ENCODE measurements around the gene ADAM12. TPM values are rescaled to one million over a fixed set of nuclear protein-coding genes. Genes with fewer than 3 reads are reported as not detected.

ADAM12 gene
- total RNA-seq, 2 donors from 2014 or later, result 0.27 to 2.2 TPM

GRCh38 chr10:126191192-126191591 lies 197.1 kb downstream of the ADAM12 start:
- Histone ChIP-seq H3K9me3 (no peaks in the 10 kb centered on the region), H3K4me3 (no peak overlapping the region), H3K27ac (no peak overlapping the region), H3K36me3 (no peaks in the 10 kb centered on the region), H3K27me3 (replicated peaks; ENCODE audit: insufficient read depth) (no peaks in the 10 kb centered on the region), H3K4me1 (ENCODE audit: control insufficient read depth in 1 of 2, low read depth in 2 of 2) (no peaks in the 10 kb centered on the region)
- no peak for TF ChIP-seq CTCF (IDR thresholded peaks at IDR 0.05)
- ATAC-seq (ENCODE audit: insufficient number of reproducible peaks, low FRiP score, low read depth), result no peak
- DNase-seq (ENCODE audit: low spot score), result no peak

DNA sequence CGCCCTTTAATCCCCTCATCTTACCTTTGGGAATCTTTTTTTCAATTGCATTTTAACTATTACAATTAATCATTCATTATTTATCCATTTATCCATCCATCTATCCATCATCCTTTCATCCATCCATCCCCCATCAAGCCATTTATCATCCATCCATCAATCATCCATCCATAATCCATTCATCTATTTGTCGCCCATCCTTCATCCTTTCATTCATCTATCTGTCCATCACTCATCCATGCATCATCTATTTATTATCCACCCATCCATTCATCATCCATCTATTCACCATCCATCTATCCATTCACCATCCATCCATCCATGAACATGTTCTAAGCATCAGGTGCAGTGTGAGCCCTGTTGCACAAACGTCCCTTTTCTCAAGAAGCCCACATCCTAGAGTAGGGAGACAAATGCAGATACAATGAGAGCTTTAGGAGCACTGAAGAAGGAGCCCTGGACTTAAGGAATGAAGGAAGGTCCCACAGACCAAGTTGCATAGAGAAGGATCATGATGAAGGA lies 199.5 kb downstream of the ADAM12 start:
- ATAC-seq (ENCODE audit: insufficient number of reproducible peaks, low FRiP score, low read depth), result no peak
- TF ChIP-seq CTCF (IDR thresholded peaks at IDR 0.05), result no peak
- no peak for DNase-seq (ENCODE audit: low spot score)
- Histone ChIP-seq H3K27ac (no peak overlapping the region), H3K27me3 (replicated peaks; ENCODE audit: insufficient read depth) (no peaks in the 10 kb centered on the region), H3K36me3 (no peaks in the 10 kb centered on the region), H3K9me3 (no peaks in the 10 kb centered on the region), H3K4me1 (ENCODE audit: control insufficient read depth in 1 of 2, low read depth in 2 of 2) (no peaks in the 10 kb centered on the region), H3K4me3 (no peak overlapping the region)

DNA sequence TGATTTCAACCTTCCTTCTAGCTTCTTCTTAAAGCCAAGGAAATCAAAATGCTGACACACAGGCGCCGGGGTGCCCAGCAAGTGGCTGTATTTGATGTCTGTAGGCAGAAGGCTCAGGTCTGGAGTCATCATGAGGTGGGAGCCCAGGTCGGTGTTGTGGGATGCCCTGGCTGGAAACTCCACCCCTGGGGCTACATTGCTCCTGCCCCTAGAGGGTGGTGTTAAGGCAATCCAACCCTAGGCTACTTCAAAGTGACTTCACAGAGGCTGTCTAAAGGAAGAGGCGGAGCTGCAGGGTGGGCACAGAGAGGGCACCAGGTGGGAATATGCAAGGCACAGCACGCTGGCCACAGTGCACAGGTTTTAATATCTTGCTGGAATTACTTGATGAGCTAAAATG lies 200.9 kb downstream of the ADAM12 start:
- ATAC-seq (ENCODE audit: insufficient number of reproducible peaks, low FRiP score, low read depth) (no peak), DNase-seq (ENCODE audit: low spot score) (no peak)
- H3K27me3 ChIP-seq (replicated peaks; ENCODE audit: insufficient read depth), result no peaks in the 10 kb centered on the region
- no peak overlapping the region for H3K4me3 ChIP-seq
- no peaks in the 10 kb centered on the region for H3K9me3 ChIP-seq
- no peak for TF ChIP-seq CTCF (IDR thresholded peaks at IDR 0.05)
- no peak overlapping the region for H3K27ac ChIP-seq
- no peaks in the 10 kb centered on the region for H3K4me1 ChIP-seq (ENCODE audit: control insufficient read depth in 1 of 2, low read depth in 2 of 2)
- no peaks in the 10 kb centered on the region for H3K36me3 ChIP-seq

DNA sequence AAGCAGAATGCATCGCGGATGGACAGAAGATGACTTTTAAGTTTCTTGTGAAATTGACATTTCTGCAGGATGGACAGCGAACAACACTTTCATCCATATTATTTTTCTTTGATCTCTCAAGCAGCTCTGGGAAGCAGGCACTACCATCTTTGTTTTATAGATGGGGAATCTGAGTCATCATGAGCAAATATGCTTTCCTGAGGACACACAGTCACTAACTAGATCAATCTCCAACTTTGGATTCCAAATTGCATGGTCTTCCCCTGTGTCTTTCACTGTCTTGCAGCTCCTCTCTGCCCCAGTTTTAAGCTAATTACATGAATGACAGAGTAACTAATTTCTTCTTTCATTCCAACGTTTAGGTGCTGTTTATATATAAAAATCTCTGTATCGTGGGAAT lies 201.5 kb downstream of the ADAM12 start:
- Histone ChIP-seq H3K9me3 (no peaks in the 10 kb centered on the region), H3K27ac (no peak overlapping the region), H3K36me3 (no peaks in the 10 kb centered on the region), H3K4me3 (no peak overlapping the region), H3K4me1 (ENCODE audit: control insufficient read depth in 1 of 2, low read depth in 2 of 2) (no peaks in the 10 kb centered on the region), H3K27me3 (replicated peaks; ENCODE audit: insufficient read depth) (no peaks in the 10 kb centered on the region)
- TF ChIP-seq CTCF (IDR thresholded peaks at IDR 0.05), result no peak
- DNase-seq (ENCODE audit: low spot score) (no peak), ATAC-seq (ENCODE audit: insufficient number of reproducible peaks, low FRiP score, low read depth) (no peak)

- TF ChIP-seq CTCF (IDR thresholded peaks at IDR 0.05), result no peak
- no peak for DNase-seq (ENCODE audit: low spot score)
- H3K4me1 ChIP-seq (ENCODE audit: control insufficient read depth in 1 of 2, low read depth in 2 of 2), result no peaks in the 10 kb centered on the region
- no peak for ATAC-seq (ENCODE audit: insufficient number of reproducible peaks, low FRiP score, low read depth)
- H3K36me3 ChIP-seq, result no peaks in the 10 kb centered on the region
- H3K9me3 ChIP-seq, result no peaks in the 10 kb centered on the region
- no peak overlapping the region for H3K4me3 ChIP-seq
- H3K27me3 ChIP-seq (replicated peaks; ENCODE audit: insufficient read depth), result no peaks in the 10 kb centered on the region
- no peak overlapping the region for H3K27ac ChIP-seq
These were observed 202.4 kb downstream of the ADAM12 start for GRCh38 chr10:126185676-126186447.
